Renal pelvis (tissue), 4 donors: ENCODE data around the gene AVPR2. TPM values are rescaled to one million over a fixed set of nuclear protein-coding genes. Genes with fewer than 3 reads are reported as not detected.

Experiments used
- DNase-seq: peaks from one replicate; pipeline ENCODE4 v3.0.0-alpha.2; 2013
- polyA plus RNA-seq, 3 donors: library from polyadenylated mRNA; unstranded; fragments of 120-200 nt; gene quantifications; one replicate each; pipeline ENCODE4 v1.2.1, GENCODE V29; 2013; ENCODE audit not compliant: insufficient read length in 3 of 3

Gene AVPR2
- polyA plus RNA-seq, 3 donors = 1.8 to 5.9 (median 2.4) TPM

GRCh38 chrX:153927922-153928760 lies 23.7 kb downstream of the AVPR2 start:
- DNase-seq = peak; percentile 95

- no peak for DNase-seq
Measured at GRCh38 chrX:153928846-153929245, 24.4 kb downstream of the AVPR2 start.

- DNase-seq = no peak
Measured at GRCh38 chrX:153929576-153929975, 25.1 kb downstream of the AVPR2 start.

GRCh38 chrX:153930011-153930910 lies 25.8 kb downstream of the AVPR2 start:
- DNase-seq = no peak

GRCh38 chrX:153931151-153931550 lies 26.7 kb downstream of the AVPR2 start:
- DNase-seq = no peak

GRCh38 chrX:153931748-153932147 lies 27.3 kb downstream of the AVPR2 start:
- DNase-seq = no peak

GRCh38 chrX:153932220-153932915 lies 27.9 kb downstream of the AVPR2 start:
- DNase-seq = no peak

- no peak for DNase-seq
Measured at GRCh38 chrX:153933748-153934147, 29.3 kb downstream of the AVPR2 start.

- no peak for DNase-seq
Measured at GRCh38 chrX:153934148-153934761, 29.8 kb downstream of the AVPR2 start.

- DNase-seq = peak; percentile 73
Measured at GRCh38 chrX:153934762-153935325, 30.4 kb downstream of the AVPR2 start, which contains the start of gene NAA10. TSS of gene NAA10 (minus strand) at chrX:153935037. CDS start at chrX:153934904, 133 bp downstream.

- DNase-seq = no peak
Measured at GRCh38 chrX:153935326-153935851, 30.9 kb downstream of the AVPR2 start.

- DNase-seq = no peak
Measured at GRCh38 chrX:153937056-153937455, 32.6 kb downstream of the AVPR2 start.

GRCh38 chrX:153938226-153938786 lies 33.8 kb downstream of the AVPR2 start:
- no peak for DNase-seq

- no peak for DNase-seq
Measured at GRCh38 chrX:153939573-153939972, 35.1 kb downstream of the AVPR2 start.

- no peak for DNase-seq
Measured at GRCh38 chrX:153941336-153942252, 37.1 kb downstream of the AVPR2 start.

GRCh38 chrX:153944140-153944799 lies 39.8 kb downstream of the AVPR2 start, which contains the start of gene RENBP:
TSS of gene RENBP (minus strand) at chrX:153944643. CDS start at chrX:153944610, 33 bp downstream.
- no peak for DNase-seq

GRCh38 chrX:153944800-153945150 lies 40.3 kb downstream of the AVPR2 start:
- no peak for DNase-seq
